ENCODE measurements around the gene AKAP12.

DNA sequence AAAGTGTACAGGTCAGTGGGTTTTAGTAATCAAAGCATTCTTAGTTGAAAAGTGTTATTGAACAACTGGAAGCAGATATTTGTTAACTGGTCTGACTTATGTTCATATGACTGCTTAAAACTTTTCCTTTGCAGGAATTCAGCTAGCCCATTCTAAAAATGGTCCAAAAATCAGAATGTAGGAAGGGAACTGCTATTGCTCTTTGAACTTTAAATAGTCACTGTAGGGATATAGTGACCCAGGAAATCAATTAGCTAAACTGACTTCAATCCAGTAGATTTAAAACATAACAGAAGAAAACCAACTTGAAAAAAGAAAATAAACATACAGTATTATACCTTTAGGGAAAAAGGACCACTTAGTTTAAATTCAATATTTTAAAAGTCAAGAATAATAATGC lies 25.5 kb downstream of the AKAP12 start:
- TF ChIP-seq CTCF (IDR thresholded peaks at IDR 0.05) (no peak), RCOR1 (IDR thresholded peaks at IDR 0.05; ENCODE audit: low read depth, low read length) (no peak)
